A204.1 (cell line): Measurements from ENCODE around the gene ADRA2A.

Experiments
- FAIRE-seq: peaks from 2 replicates; lab custom pipeline; 2012; peaks lifted over from hg19 to GRCh38; lab: Jason Lieb, UNC

ADRA2A gene

GRCh38 chr10:111083222-111084095 lies 6.6 kb downstream of the ADRA2A start:
- no peak for FAIRE-seq

DNA sequence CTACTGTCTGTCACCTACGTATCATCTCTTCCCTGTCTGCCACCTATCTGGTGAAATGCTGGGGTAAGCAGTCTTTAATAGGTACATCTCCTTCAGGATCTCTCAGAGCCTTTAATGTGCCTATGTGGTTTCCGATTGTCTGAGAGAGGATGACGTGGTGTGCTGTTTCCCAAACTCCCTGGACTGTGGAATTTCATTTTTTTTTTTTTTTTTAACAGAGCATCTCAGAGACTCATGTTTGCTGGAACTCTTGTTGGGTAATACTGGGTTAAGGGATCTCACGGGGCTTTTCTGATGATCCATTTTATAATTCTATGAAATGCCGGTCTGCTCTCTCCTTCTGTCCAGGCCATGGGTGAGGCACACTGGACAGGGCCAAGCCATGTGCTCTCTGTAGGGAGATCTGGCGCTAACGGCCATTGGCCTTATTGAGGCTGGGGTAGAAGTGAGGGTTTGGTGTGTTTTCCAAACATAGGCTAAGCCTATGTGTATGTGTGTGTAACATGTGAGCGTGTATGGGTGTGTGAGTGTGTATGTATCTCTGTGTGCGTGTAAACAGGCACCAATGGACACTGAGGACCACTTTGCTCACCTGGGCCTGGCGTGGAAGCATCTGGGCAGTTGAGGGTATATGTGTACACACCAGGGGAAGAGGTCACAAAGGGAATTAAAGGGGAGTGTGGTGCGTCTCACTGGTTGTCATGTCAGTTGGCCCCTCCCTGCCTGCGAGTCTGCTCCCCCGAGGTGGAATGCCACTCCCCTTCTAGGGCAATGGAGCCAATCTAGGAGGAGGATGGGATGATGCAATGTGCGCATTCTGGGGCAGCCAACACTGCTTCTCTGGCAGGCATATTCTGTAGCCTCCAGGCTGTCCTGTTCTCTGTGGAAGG lies 7.8 kb downstream of the ADRA2A start:
- FAIRE-seq, result no peak

- FAIRE-seq, result no peak
Observed at GRCh38 chr10:111085690-111086353, 9.0 kb downstream of the ADRA2A start.

GRCh38 chr10:111086574-111086973 lies 9.7 kb downstream of the ADRA2A start:
- no peak for FAIRE-seq

- no peak for FAIRE-seq
Observed at GRCh38 chr10:111087331-111087756, 10.5 kb downstream of the ADRA2A start.

DNA sequence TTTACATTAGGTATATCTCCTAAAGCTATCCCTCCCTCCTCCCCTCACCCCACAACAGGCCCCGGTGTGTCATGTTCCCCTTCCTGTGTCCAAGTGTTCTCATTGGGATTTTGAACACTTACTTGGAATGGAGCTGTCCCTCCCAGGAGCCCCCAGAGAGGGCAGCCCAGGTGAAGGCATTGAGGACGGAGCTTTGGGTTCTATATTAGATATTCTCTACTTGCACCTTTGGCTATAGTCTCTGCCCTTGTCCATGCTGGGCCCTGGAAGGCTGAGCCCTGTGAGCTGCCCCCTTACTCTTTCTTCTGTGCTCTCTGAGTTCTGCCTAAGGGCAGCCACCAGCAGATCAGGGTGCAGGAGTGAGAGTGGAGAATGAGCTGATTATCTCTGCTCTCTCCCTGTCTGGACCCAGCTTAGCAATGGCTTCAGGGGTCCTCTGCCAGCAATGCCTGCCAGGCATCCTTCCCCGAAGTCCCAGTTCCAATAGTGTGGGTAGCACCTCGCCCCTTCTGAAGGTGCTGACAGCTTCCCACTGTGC lies 11.2 kb downstream of the ADRA2A start:
- no peak for FAIRE-seq

DNA sequence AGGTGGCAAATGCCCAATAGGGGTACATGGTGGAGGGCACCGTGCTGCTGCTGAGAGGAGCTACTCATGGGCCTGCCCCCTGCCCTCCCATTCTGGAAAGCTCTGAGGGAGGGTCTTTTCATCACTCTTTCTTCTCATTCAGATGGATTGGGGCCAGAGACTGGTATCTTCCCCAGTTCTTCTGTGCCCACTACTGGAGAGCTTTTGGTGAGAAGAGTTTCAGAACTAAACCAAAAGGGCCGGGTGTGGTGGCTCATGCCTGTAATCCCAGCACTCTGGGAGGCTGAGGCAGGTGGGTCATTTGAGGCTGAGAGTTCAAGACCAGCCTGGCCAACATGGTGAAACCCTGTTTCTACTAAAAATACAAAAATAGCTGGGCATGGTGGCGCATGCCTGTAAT lies 12.5 kb downstream of the ADRA2A start:
- FAIRE-seq, result no peak

GRCh38 chr10:111091833-111092232 lies 15.0 kb downstream of the ADRA2A start:
- FAIRE-seq, result no peak

GRCh38 chr10:111093741-111094380 lies 17.0 kb downstream of the ADRA2A start:
- FAIRE-seq, result no peak

- FAIRE-seq, result no peak
Observed at GRCh38 chr10:111098679-111099437, 22.0 kb downstream of the ADRA2A start.

DNA sequence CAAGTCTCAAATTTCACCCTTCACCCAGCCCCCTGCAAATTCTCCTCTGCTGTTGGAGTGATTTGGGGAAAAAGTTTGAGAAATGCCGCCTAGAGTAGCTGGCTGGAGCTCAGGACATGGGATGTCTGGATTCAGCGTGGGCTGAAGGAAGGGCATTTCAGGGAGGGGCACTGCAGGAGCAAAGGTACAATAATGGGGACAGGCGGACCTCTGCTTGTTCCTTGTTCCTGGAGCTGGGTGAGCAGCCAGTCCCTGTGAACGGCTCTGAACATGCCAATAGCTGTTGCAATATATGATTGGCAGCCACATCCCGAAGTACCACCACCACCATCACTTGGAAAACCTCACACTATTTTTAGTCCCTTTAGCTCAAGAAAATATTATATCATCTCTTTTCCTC lies 23.4 kb downstream of the ADRA2A start:
- no peak for FAIRE-seq

DNA sequence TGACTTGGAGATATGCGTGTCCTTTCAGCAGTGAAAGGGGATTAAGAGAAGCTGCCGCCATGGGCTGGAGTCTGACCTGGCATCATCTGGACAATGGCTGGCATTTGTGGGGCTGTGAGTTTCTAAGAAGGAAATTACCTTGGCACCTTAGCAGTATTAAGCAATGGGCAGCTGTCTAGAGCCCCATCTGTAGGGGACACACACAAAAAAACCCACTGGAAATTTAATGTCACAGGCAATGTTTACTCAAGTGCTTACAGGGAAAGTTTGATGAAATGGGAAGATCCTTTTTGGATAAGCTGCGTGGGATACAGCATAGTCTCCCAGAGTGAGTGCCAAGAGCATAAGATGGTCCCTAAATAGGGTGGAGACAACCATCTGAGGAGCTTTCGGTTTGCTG lies 25.0 kb downstream of the ADRA2A start:
- FAIRE-seq, result no peak

DNA sequence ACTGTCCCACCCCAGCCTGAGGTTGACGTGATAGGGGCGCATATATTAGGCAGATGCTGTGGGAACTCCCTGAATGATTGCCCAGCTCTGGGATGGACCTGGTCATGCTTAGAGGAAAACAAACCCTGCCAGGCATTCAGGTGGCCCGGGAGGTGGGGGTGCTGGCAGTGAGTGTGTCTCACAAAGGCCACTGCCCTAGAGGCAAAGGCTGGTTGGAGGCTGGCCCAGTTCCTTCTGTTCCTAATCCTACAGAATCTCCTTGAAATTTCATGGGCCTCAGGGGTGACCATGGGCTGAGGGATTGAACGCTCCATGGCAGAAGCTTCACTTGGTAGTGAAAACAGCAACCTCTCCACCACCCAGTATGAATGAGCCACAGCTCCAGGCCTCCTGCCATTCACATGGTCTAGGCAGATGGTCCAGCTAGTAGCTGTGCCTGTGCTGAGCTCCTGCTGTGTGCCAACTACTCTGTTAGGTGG lies 25.6 kb downstream of the ADRA2A start:
- no peak for FAIRE-seq

DNA sequence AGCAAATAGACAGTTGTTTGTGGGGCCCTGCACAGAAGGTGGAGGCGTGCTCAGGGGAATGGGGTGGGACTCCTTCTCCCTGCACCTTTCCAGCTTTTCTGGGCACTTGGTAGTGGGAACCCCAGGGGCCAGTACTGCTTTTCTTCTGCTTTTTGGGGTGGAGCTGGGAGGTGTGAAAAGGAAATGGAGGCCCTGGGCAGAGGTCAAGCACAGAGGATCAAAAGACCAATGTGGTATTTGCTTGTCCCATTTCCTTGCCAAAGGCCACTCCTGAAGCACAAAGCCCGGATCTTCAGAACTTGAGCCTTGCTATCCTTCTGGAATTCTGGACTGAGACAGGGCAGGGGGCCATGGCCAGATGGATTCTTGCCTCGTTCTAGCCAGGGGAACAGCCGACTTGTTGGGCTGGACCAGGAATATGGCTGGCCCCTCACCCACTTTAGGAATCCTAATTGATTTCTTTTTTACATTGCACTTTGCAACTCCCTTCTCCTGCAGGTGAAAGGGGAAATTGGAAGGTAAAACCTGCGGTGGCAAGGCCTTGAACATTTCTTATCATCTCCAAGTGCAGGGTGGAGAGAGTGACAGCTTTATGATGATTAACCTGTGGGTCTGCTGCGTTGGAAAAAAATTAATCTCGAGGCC lies 26.5 kb downstream of the ADRA2A start:
- no peak for FAIRE-seq

DNA sequence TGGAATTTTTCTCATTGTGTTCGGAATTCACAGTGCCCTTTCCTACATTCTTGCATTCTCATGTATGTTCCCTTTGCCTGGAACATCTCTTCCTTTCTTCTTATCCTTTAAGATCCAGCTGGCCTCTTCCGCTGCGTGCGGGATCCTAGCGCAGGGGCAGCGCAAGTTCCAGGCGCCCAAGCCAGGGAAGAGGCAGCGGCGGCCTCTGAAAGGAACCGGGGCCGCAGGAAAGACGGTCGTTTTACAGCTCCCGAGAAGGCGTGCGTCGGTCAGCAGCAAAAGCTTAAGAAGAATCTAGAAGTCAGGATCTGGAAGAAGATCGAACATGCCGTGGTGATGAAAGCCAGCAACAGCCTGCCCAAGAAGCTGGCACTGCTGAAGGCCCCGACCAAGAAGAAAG lies 28.0 kb downstream of the ADRA2A start:
- FAIRE-seq, result no peak

- FAIRE-seq, result no peak
Observed at GRCh38 chr10:111106081-111106480, 29.3 kb downstream of the ADRA2A start.

- FAIRE-seq, result no peak
Observed at GRCh38 chr10:111107023-111107422, 30.2 kb downstream of the ADRA2A start.

DNA sequence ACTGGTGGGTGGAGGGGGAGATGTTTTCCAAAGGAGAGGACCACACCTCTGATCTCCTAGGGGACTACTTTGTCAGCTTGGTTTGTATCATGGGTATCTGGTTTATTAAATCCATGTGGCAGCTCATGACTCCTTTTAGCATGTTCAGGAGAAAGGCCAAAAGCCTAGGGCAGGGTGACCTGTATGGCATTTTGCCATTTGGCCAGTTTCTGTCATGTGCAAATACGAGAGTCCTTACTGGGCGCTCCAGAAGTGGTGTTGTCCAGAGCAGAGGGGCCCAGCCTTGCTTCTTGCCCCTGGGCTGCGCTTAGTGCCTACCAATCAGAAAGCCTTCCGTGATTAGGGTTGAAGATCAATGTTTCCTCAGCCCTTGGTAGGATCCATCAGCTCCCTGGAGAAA lies 31.0 kb downstream of the ADRA2A start:
- no peak for FAIRE-seq

GRCh38 chr10:111108441-111108840 lies 31.6 kb downstream of the ADRA2A start:
- FAIRE-seq, result no peak

DNA sequence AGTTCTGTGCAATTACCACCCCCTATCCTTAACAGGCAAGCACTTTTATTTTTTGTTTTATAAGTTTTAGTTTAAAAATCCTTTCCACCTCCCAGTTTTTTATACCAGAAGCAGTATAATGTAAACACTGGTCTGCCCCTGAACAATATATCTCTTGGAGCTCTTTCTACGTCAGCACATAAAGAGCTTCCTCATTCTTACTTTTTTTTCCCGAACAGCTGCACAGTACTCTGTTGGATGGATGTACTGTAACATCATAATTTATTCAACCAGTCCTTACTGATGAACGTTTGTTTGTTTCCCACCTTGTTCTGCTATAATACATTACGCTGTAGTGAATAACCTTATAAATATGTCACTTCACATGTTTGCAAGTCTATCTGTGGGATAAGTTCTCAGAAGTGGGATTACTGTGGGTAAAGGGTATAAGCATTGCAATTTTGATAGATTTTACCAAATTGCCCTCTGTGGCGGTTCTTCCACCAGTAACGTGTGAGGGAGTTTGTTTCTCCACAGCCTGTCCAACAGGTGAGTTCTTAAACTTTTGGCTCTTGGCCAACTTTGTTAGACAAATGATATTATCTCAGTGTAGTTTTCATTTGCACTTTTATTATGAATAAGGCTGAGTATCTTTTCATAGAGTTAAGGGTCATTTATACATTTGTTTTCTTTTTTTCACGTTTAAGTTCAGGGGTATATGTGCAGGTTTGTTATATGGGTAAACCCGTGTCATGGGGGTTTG lies 32.8 kb downstream of the ADRA2A start:
- FAIRE-seq, result no peak
